Osteoblast (primary cell): ENCODE data around the gene FAM13C. TPM values are rescaled to one million over a fixed set of nuclear protein-coding genes. Genes with fewer than 3 reads are reported as not detected.

Experiments used
- DNase-seq: peaks from one replicate; pipeline ENCODE4 v3.0.0; 2011; ENCODE audit warnings: low spot score, mixed read lengths; ENCODE audit not compliant: insufficient read length; ENCODE audit errors: missing footprints
- H2AFZ ChIP-seq: 2 replicates; pipeline ENCODE4 v1.6.0; 2011; ENCODE audit warnings: mild to moderate bottlenecking, low read length
- H3K27ac ChIP-seq: 2 replicates; pipeline ENCODE4 v1.5.1; 2011; ENCODE audit warnings: mild to moderate bottlenecking, low read depth, low read length, moderate library complexity
- H3K27me3 ChIP-seq: 2 replicates; pipeline ENCODE4 v1.6.0; 2012; ENCODE audit warnings: mild to moderate bottlenecking, control low read depth, inconsistent platforms, low read length, moderate library complexity; ENCODE audit not compliant: insufficient read depth
- H3K36me3 ChIP-seq: 2 replicates; pipeline ENCODE4 v1.5.1; 2011; ENCODE audit warnings: mild to moderate bottlenecking, low read length, control low read depth, moderate library complexity; ENCODE audit not compliant: insufficient read depth
- H3K4me1 ChIP-seq: 2 replicates; pipeline ENCODE4 v1.5.1; 2011; ENCODE audit warnings: mild to moderate bottlenecking, low read length, control low read depth, moderate library complexity; ENCODE audit not compliant: insufficient read depth
- H3K4me2 ChIP-seq: 2 replicates; pipeline ENCODE4 v1.6.0; 2011; ENCODE audit warnings: mild to moderate bottlenecking, low read length; ENCODE audit not compliant: insufficient read depth
- H3K4me3 ChIP-seq: fragments of 200-600 bp; sonication (generic); 3 replicates; pipeline ENCODE4 v1.5.1; 2012; ENCODE audit warnings: mild to moderate bottlenecking, low read length, inconsistent platforms; ENCODE audit not compliant: insufficient read depth
- H3K79me2 ChIP-seq: 2 replicates; pipeline ENCODE4 v1.6.0; 2012; ENCODE audit warnings: mild to moderate bottlenecking, low read length, control low read depth, inconsistent platforms; ENCODE audit not compliant: insufficient read depth
- H3K9me3 ChIP-seq: 2 replicates; pipeline ENCODE4 v1.5.1; 2011; ENCODE audit warnings: low read depth, low read length, control low read depth
- H4K20me1 ChIP-seq: 2 replicates; pipeline ENCODE4 v1.6.0; 2012; ENCODE audit warnings: mild to moderate bottlenecking, low read length, control low read depth; ENCODE audit not compliant: insufficient read depth
- total RNA-seq: library from RNA; depleted of rRNA; stranded (reverse); fragments of >200 nt; gene quantifications from 2 replicates; pipeline ENCODE4 v1.2.3, GENCODE V29; 2012
- TF ChIP-seq, protein P1 (sequence below): IDR thresholded peaks from 2 replicates; pipeline ENCODE4 v1.5.1; 2011; ENCODE audit warnings: mild to moderate bottlenecking, low read depth, low read length, moderate library complexity; ENCODE audit errors: extremely low read depth

Gene FAM13C
- total RNA-seq, 1 donor = 6.5 TPM

GRCh38 chr10:59346321-59346720 is 16.0 kb downstream of the FAM13C start:
- Histone ChIP-seq H3K9me3 (no peaks in the 10 kb centered on the region), H3K4me2 (no peak overlapping the region), H3K27ac (no peak overlapping the region), H3K4me1 (no peaks in the 10 kb centered on the region), H3K27me3 (no peaks in the 10 kb centered on the region), H3K4me3 (no peak overlapping the region), H2AFZ (no peak overlapping the region), H3K79me2 (no peaks in the 10 kb centered on the region), H4K20me1 (no peaks in the 10 kb centered on the region), H3K36me3 (no peaks in the 10 kb centered on the region)
- TF ChIP-seq, protein P1, sequence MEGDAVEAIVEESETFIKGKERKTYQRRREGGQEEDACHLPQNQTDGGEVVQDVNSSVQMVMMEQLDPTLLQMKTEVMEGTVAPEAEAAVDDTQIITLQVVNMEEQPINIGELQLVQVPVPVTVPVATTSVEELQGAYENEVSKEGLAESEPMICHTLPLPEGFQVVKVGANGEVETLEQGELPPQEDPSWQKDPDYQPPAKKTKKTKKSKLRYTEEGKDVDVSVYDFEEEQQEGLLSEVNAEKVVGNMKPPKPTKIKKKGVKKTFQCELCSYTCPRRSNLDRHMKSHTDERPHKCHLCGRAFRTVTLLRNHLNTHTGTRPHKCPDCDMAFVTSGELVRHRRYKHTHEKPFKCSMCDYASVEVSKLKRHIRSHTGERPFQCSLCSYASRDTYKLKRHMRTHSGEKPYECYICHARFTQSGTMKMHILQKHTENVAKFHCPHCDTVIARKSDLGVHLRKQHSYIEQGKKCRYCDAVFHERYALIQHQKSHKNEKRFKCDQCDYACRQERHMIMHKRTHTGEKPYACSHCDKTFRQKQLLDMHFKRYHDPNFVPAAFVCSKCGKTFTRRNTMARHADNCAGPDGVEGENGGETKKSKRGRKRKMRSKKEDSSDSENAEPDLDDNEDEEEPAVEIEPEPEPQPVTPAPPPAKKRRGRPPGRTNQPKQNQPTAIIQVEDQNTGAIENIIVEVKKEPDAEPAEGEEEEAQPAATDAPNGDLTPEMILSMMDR = no peak
- DNase-seq = no peak

DNA sequence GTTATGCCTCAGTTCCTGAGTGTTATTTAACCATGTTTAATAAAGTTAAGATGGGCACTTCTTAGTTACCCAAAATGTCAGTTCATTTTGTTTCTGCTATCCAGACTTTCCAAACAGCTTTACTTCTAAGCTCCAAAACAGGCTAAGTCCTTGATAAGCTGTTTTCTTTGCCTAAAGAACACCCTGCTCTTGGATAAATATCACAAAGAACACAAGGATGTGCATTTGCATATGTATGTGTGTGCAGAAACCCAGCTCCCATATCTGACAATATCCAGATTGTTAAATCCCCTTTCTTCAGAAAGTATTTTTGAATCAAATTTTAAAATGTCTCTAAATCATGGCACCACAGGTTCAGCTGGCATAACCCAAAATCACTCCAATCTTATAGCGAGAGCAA is 19.6 kb downstream of the FAM13C start:
- H3K79me2 ChIP-seq = no peaks in the 10 kb centered on the region
- no peaks in the 10 kb centered on the region for H3K4me1 ChIP-seq
- no peak overlapping the region for H3K27ac ChIP-seq
- H3K36me3 ChIP-seq = no peaks in the 10 kb centered on the region
- H3K27me3 ChIP-seq = no peaks in the 10 kb centered on the region
- H3K9me3 ChIP-seq = no peaks in the 10 kb centered on the region
- no peak for DNase-seq
- no peak overlapping the region for H3K4me3 ChIP-seq
- H4K20me1 ChIP-seq = no peaks in the 10 kb centered on the region
- TF ChIP-seq, protein P1 = no peak
- H2AFZ ChIP-seq = no peak overlapping the region
- no peak overlapping the region for H3K4me2 ChIP-seq

- Histone ChIP-seq H2AFZ (no peak overlapping the region), H3K4me3 (no peak overlapping the region), H3K79me2 (no peaks in the 10 kb centered on the region), H3K4me2 (no peak overlapping the region), H3K4me1 (peaks cover 4% of the 10 kb centered on the region), H3K36me3 (no peaks in the 10 kb centered on the region), H4K20me1 (no peaks in the 10 kb centered on the region), H3K27me3 (no peaks in the 10 kb centered on the region), H3K27ac (no peak overlapping the region), H3K9me3 (no peaks in the 10 kb centered on the region)
- TF ChIP-seq, protein P1 = no peak
- DNase-seq = no peak
Measured at GRCh38 chr10:59342000-59342399, 20.3 kb downstream of the FAM13C start.

- TF ChIP-seq, protein P1 = no peak
- Histone ChIP-seq H3K79me2 (no peaks in the 10 kb centered on the region), H3K27me3 (no peaks in the 10 kb centered on the region), H3K27ac (no peak overlapping the region), H3K4me2 (no peak overlapping the region), H3K9me3 (no peaks in the 10 kb centered on the region), H4K20me1 (no peaks in the 10 kb centered on the region), H3K4me1 (peaks cover 14% of the 10 kb centered on the region), H3K4me3 (no peak overlapping the region), H3K36me3 (no peaks in the 10 kb centered on the region), H2AFZ (no peak overlapping the region)
- DNase-seq = no peak
Measured at GRCh38 chr10:59340285-59340684, 22.1 kb downstream of the FAM13C start.
